Fibroblast of skin of left quadriceps (primary cell): Measurements from ENCODE around the gene ZNF423.
A peak's percentile ranks its signal among the peaks of the same experiment; 100 is the strongest.

Experiments
- DNase-seq, 2 experiments: peaks; one replicate each; pipeline ENCODE4 v3.0.0-alpha.2; 2013; ENCODE audit warnings: low read depth in 2 of 2

ZNF423 gene

GRCh38 chr16:49665482-49666230, 190.3 kb downstream of the ZNF423 start:
- no peak for DNase-seq

GRCh38 chr16:49664221-49665215, 191.4 kb downstream of the ZNF423 start:
- DNase-seq: no peak

- no peak for DNase-seq
Observed at GRCh38 chr16:49663081-49664065, 192.5 kb downstream of the ZNF423 start.

GRCh38 chr16:49662569-49662968, 193.3 kb downstream of the ZNF423 start:
- DNase-seq: no peak

- no peak for DNase-seq
Observed at GRCh38 chr16:49661465-49662187, 194.3 kb downstream of the ZNF423 start.

- DNase-seq: no peak
Observed at GRCh38 chr16:49660626-49661025, 195.3 kb downstream of the ZNF423 start.

GRCh38 chr16:49659356-49659755, 196.6 kb downstream of the ZNF423 start:
- DNase-seq: no peak

- no peak for DNase-seq
Observed at GRCh38 chr16:49658531-49658930, 197.4 kb downstream of the ZNF423 start.

- no peak for DNase-seq
Observed at GRCh38 chr16:49657736-49658465, 198.0 kb downstream of the ZNF423 start.

- DNase-seq: no peak
Observed at GRCh38 chr16:49654425-49654824, 201.5 kb downstream of the ZNF423 start.

GRCh38 chr16:49653577-49653976, 202.3 kb downstream of the ZNF423 start:
- no peak for DNase-seq

- no peak for DNase-seq
Observed at GRCh38 chr16:49653173-49653570, 202.7 kb downstream of the ZNF423 start.

GRCh38 chr16:49652456-49653172, 203.3 kb downstream of the ZNF423 start:
- DNase-seq: peak; percentile 34 to 37

GRCh38 chr16:49651996-49652395, 203.9 kb downstream of the ZNF423 start:
- no peak for DNase-seq

GRCh38 chr16:49651226-49651625, 204.7 kb downstream of the ZNF423 start:
- DNase-seq: no peak

- DNase-seq: no peak
Observed at GRCh38 chr16:49650603-49651002, 205.3 kb downstream of the ZNF423 start.

GRCh38 chr16:49649013-49649765, 206.7 kb downstream of the ZNF423 start:
- no peak for DNase-seq

- DNase-seq: no peak
Observed at GRCh38 chr16:49647673-49648072, 208.2 kb downstream of the ZNF423 start.

- no peak for DNase-seq
Observed at GRCh38 chr16:49645263-49645662, 210.6 kb downstream of the ZNF423 start.
